ENCODE results near the gene MTMR4.
A peak's percentile ranks its signal among the peaks of the same experiment; 100 is the strongest.

The MTMR4 gene

DNA sequence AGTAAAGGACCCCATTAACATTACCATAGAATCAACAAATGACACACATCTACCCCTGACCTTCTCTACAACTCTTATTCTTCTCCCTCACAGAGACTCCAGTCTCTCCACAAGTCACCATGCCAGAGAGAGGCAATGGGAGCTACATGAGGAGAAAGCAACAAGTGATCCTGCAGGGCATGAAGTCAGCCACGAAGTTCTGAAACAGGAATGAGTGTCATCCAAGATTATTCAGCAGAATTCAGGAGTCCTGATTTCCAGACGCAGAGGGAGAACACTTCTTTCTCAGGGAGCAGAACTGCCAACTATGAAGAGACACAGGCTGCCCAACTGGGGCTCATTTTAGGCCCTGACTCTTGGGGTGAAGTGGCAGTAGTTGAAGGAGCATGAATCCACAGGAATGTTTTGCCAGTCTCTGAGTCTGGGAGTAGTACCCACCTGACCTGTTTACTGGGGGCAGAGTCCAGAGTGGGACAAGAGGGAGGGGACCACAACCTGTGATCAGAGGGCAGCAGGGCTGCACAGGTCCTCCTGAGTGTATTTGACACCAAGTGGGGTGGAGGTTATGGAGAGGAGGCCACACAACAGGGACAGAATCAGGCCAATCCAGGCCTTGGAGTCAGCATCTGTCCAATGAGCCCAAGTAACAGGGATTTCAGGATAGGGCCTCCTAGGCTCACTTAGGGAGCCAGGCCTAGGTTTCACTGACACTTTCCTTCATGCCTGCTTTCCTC, 2.4 kb upstream of the MTMR4 start:
- peak overlapping the region; percentile 71 for H3K4me2 ChIP-seq (ENCODE audit: low read length, poor library complexity, severe bottlenecking)

GRCh38 chr17:58515286-58515685, 848 bp upstream of the MTMR4 start:
- H2BK5ac ChIP-seq (ENCODE audit: low read depth, low read length, poor library complexity, severe bottlenecking), result no peak overlapping the region
- H3K79me1 ChIP-seq (replicated peaks; ENCODE audit: low read length, poor library complexity, severe bottlenecking), result peaks cover 24% of the 10 kb centered on the region
- H3K36me3 ChIP-seq (ENCODE audit: control insufficient read depth in 1 of 2, insufficient read depth in 2 of 2, low read depth in 1 of 2, low read length in 2 of 2), result peaks cover 16 to 22% of the 10 kb centered on the region in 2 experiments
- no peak overlapping the region for H2BK15ac ChIP-seq (ENCODE audit: low read depth, poor library complexity, severe bottlenecking)
- H3K9ac ChIP-seq (ENCODE audit: low read length), result peak overlapping the region; percentile 58
- H4K8ac ChIP-seq (ENCODE audit: low read length), result no peak overlapping the region
- H3K4ac ChIP-seq (ENCODE audit: low read depth in 1 of 2, low read length in 2 of 2), result no peak overlapping the region
- no peak overlapping the region for H3K23ac ChIP-seq (ENCODE audit: low read length in 2 of 2)
- H2AFZ ChIP-seq (ENCODE audit: low read depth, low read length), result no peak overlapping the region
- H2AK5ac ChIP-seq (ENCODE audit: low read length, severe bottlenecking), result no peak overlapping the region
- no peak overlapping the region for H3K27ac ChIP-seq (ENCODE audit: low read length, poor library complexity, severe bottlenecking)
- no peak overlapping the region for H3K4me2 ChIP-seq (ENCODE audit: low read length, poor library complexity, severe bottlenecking)
- H4K91ac ChIP-seq (ENCODE audit: low read length), result no peak overlapping the region
- H3K14ac ChIP-seq (ENCODE audit: low read length in 2 of 2), result no peak overlapping the region
- no peak for DNase-seq
- H3K18ac ChIP-seq (ENCODE audit: low read depth in 1 of 2, low read length in 2 of 2), result no peak overlapping the region
- H2BK12ac ChIP-seq (ENCODE audit: low read length in 2 of 2), result no peak overlapping the region
- H3K4me1 ChIP-seq (ENCODE audit: control insufficient read depth, insufficient read depth, low read depth, low read length), result peaks cover 20% of the 10 kb centered on the region
- no peak overlapping the region for H2BK120ac ChIP-seq (ENCODE audit: low read depth, low read length)
- no peaks in the 10 kb centered on the region for H3K9me3 ChIP-seq (ENCODE audit: control insufficient read depth, low read length)
- WGBS, result 97% methylated on average over 2 of the region's 2 CpGs
- H3K4me3 ChIP-seq (ENCODE audit: insufficient read depth in 1 of 2, low read depth in 1 of 2, low read length in 2 of 2), result peak overlapping the region in 1 of 2 experiments; percentile 85
- no peaks in the 10 kb centered on the region for H3K27me3 ChIP-seq (ENCODE audit: control insufficient read depth in 1 of 2, insufficient read depth in 1 of 2, low read length in 2 of 2)

More for the DNA sequence above, 2.4 kb upstream of the MTMR4 start:
- Histone ChIP-seq H4K8ac (ENCODE audit: low read length) (peak overlapping the region; percentile 5), H2BK15ac (ENCODE audit: low read depth, poor library complexity, severe bottlenecking) (peak overlapping the region; percentile 31), H3K9me3 (ENCODE audit: control insufficient read depth, low read length) (no peaks in the 10 kb centered on the region), H3K27me3 (ENCODE audit: control insufficient read depth in 1 of 2, insufficient read depth in 1 of 2, low read length in 2 of 2) (peaks cover 0 to 3% of the 10 kb centered on the region in 2 experiments), H3K79me1 (replicated peaks; ENCODE audit: low read length, poor library complexity, severe bottlenecking) (peaks cover 16% of the 10 kb centered on the region), H3K36me3 (ENCODE audit: control insufficient read depth in 1 of 2, insufficient read depth in 2 of 2, low read depth in 1 of 2, low read length in 2 of 2) (peaks cover 7 to 8% of the 10 kb centered on the region in 2 experiments), H3K9ac (ENCODE audit: low read length) (peak overlapping the region; percentile 84), H3K4ac (ENCODE audit: low read depth in 1 of 2, low read length in 2 of 2) (peak overlapping the region; percentile 22 to 55), H3K27ac (ENCODE audit: low read length, poor library complexity, severe bottlenecking) (peak overlapping the region; percentile 63), H2BK5ac (ENCODE audit: low read depth, low read length, poor library complexity, severe bottlenecking) (no peak overlapping the region), H2AK5ac (ENCODE audit: low read length, severe bottlenecking) (peak overlapping the region; percentile 14), H3K14ac (ENCODE audit: low read length in 2 of 2) (peak overlapping the region in 1 of 2 experiments; percentile 9), H3K23ac (ENCODE audit: low read length in 2 of 2) (no peak overlapping the region), H4K91ac (ENCODE audit: low read length) (peak overlapping the region; percentile 30), H2BK12ac (ENCODE audit: low read length in 2 of 2) (peak overlapping the region; percentile 18 to 51), H2BK120ac (ENCODE audit: low read depth, low read length) (peak overlapping the region; percentile 74), H3K4me3 (ENCODE audit: insufficient read depth in 1 of 2, low read depth in 1 of 2, low read length in 2 of 2) (peak overlapping the region; percentile 61 to 93), H3K4me1 (ENCODE audit: control insufficient read depth, insufficient read depth, low read depth, low read length) (peaks cover 20% of the 10 kb centered on the region), H2AFZ (ENCODE audit: low read depth, low read length) (no peak overlapping the region), H3K18ac (ENCODE audit: low read depth in 1 of 2, low read length in 2 of 2) (peak overlapping the region in 1 of 2 experiments; percentile 69)
- DNase-seq, result no peak
- WGBS, result 90% methylated on average over 2 of the region's 2 CpGs

DNA sequence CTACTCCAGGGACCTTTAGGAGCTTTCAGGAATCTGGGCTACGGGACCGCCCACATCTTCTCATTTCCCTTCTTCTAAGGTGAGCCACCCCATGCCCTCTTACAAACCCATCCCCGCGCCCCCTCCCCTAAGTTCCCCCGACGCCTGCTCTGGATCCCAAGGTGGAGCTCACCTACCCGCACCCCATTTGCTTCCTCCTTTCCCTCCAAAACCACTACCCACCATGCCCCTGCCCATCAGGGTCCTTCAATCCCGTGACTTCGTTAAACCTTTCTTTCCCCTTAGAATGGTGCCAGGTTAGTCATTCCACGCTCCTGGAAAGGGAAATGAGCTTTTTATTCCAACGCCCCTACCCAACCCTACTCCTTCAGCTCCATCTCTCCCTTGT, 326 bp upstream of the MTMR4 start:
- Histone ChIP-seq H3K23ac (ENCODE audit: low read length in 2 of 2) (no peak overlapping the region), H3K27ac (ENCODE audit: low read length, poor library complexity, severe bottlenecking) (no peak overlapping the region), H2AFZ (ENCODE audit: low read depth, low read length) (no peak overlapping the region), H4K91ac (ENCODE audit: low read length) (no peak overlapping the region), H3K9me3 (ENCODE audit: control insufficient read depth, low read length) (no peaks in the 10 kb centered on the region), H3K4me1 (ENCODE audit: control insufficient read depth, insufficient read depth, low read depth, low read length) (peaks cover 20% of the 10 kb centered on the region), H3K79me1 (replicated peaks; ENCODE audit: low read length, poor library complexity, severe bottlenecking) (peaks cover 29% of the 10 kb centered on the region), H4K8ac (ENCODE audit: low read length) (peak overlapping the region; percentile 66), H2BK5ac (ENCODE audit: low read depth, low read length, poor library complexity, severe bottlenecking) (no peak overlapping the region), H2BK120ac (ENCODE audit: low read depth, low read length) (no peak overlapping the region), H3K4me2 (ENCODE audit: low read length, poor library complexity, severe bottlenecking) (peak overlapping the region; percentile 86), H2BK15ac (ENCODE audit: low read depth, poor library complexity, severe bottlenecking) (no peak overlapping the region), H3K27me3 (ENCODE audit: control insufficient read depth in 1 of 2, insufficient read depth in 1 of 2, low read length in 2 of 2) (no peaks in the 10 kb centered on the region), H3K9ac (ENCODE audit: low read length) (peak overlapping the region; percentile 58), H3K14ac (ENCODE audit: low read length in 2 of 2) (no peak overlapping the region), H3K18ac (ENCODE audit: low read depth in 1 of 2, low read length in 2 of 2) (peak overlapping the region in 1 of 2 experiments; percentile 46), H3K4ac (ENCODE audit: low read depth in 1 of 2, low read length in 2 of 2) (no peak overlapping the region), H3K36me3 (ENCODE audit: control insufficient read depth in 1 of 2, insufficient read depth in 2 of 2, low read depth in 1 of 2, low read length in 2 of 2) (peaks cover 19 to 27% of the 10 kb centered on the region in 2 experiments), H2BK12ac (ENCODE audit: low read length in 2 of 2) (no peak overlapping the region), H3K4me3 (ENCODE audit: insufficient read depth in 1 of 2, low read depth in 1 of 2, low read length in 2 of 2) (peak overlapping the region; percentile 78 to 85), H2AK5ac (ENCODE audit: low read length, severe bottlenecking) (peak overlapping the region; percentile 36)
- DNase-seq, result no peak
- WGBS, result 18% methylated on average over 10 of the region's 11 CpGs

- H3K27ac ChIP-seq (ENCODE audit: low read length, poor library complexity, severe bottlenecking), result no peak overlapping the region
- no peak overlapping the region for H4K91ac ChIP-seq (ENCODE audit: low read length)
- no peak overlapping the region for H3K4ac ChIP-seq (ENCODE audit: low read depth in 1 of 2, low read length in 2 of 2)
- H4K8ac ChIP-seq (ENCODE audit: low read length), result no peak overlapping the region
- H2BK120ac ChIP-seq (ENCODE audit: low read depth, low read length), result no peak overlapping the region
- H3K4me3 ChIP-seq (ENCODE audit: insufficient read depth in 1 of 2, low read depth in 1 of 2, low read length in 2 of 2), result peak overlapping the region; percentile 78 to 85
- peak overlapping the region; percentile 86 for H3K4me2 ChIP-seq (ENCODE audit: low read length, poor library complexity, severe bottlenecking)
- no peaks in the 10 kb centered on the region for H3K27me3 ChIP-seq (ENCODE audit: control insufficient read depth in 1 of 2, insufficient read depth in 1 of 2, low read length in 2 of 2)
- no peaks in the 10 kb centered on the region for H3K9me3 ChIP-seq (ENCODE audit: control insufficient read depth, low read length)
- no peak overlapping the region for H2AK5ac ChIP-seq (ENCODE audit: low read length, severe bottlenecking)
- no peak overlapping the region for H2BK5ac ChIP-seq (ENCODE audit: low read depth, low read length, poor library complexity, severe bottlenecking)
- peak overlapping the region in 1 of 2 experiments; percentile 15 for H2BK12ac ChIP-seq (ENCODE audit: low read length in 2 of 2)
- no peak overlapping the region for H3K14ac ChIP-seq (ENCODE audit: low read length in 2 of 2)
- no peak for DNase-seq
- H2AFZ ChIP-seq (ENCODE audit: low read depth, low read length), result no peak overlapping the region
- H3K9ac ChIP-seq (ENCODE audit: low read length), result peak overlapping the region; percentile 85
- H3K23ac ChIP-seq (ENCODE audit: low read length in 2 of 2), result no peak overlapping the region
- H3K18ac ChIP-seq (ENCODE audit: low read depth in 1 of 2, low read length in 2 of 2), result no peak overlapping the region
- H3K79me1 ChIP-seq (replicated peaks; ENCODE audit: low read length, poor library complexity, severe bottlenecking), result peaks cover 35% of the 10 kb centered on the region
- 46% methylated on average over 11 of the region's 14 CpGs for WGBS
- H3K4me1 ChIP-seq (ENCODE audit: control insufficient read depth, insufficient read depth, low read depth, low read length), result peaks cover 18% of the 10 kb centered on the region
- peaks cover 30 to 40% of the 10 kb centered on the region in 2 experiments for H3K36me3 ChIP-seq (ENCODE audit: control insufficient read depth in 1 of 2, insufficient read depth in 2 of 2, low read depth in 1 of 2, low read length in 2 of 2)
- H2BK15ac ChIP-seq (ENCODE audit: low read depth, poor library complexity, severe bottlenecking), result no peak overlapping the region
Measured at GRCh38 chr17:58513267-58513964, 1.0 kb downstream of the MTMR4 start.

Data from mesenchymal stem cell (in vitro differentiated cells and primary cell).